ENCODE measurements around the gene RBM39. TPM values are rescaled to one million over a fixed set of nuclear protein-coding genes. Genes with fewer than 3 reads are reported as not detected.

Gene RBM39
- total and polyA plus RNA-seq, 2 of the 13 experiments (the other 11 are each of a cell fraction or from before 2014, with no cell fraction given) = 788 to 920 TPM

DNA sequence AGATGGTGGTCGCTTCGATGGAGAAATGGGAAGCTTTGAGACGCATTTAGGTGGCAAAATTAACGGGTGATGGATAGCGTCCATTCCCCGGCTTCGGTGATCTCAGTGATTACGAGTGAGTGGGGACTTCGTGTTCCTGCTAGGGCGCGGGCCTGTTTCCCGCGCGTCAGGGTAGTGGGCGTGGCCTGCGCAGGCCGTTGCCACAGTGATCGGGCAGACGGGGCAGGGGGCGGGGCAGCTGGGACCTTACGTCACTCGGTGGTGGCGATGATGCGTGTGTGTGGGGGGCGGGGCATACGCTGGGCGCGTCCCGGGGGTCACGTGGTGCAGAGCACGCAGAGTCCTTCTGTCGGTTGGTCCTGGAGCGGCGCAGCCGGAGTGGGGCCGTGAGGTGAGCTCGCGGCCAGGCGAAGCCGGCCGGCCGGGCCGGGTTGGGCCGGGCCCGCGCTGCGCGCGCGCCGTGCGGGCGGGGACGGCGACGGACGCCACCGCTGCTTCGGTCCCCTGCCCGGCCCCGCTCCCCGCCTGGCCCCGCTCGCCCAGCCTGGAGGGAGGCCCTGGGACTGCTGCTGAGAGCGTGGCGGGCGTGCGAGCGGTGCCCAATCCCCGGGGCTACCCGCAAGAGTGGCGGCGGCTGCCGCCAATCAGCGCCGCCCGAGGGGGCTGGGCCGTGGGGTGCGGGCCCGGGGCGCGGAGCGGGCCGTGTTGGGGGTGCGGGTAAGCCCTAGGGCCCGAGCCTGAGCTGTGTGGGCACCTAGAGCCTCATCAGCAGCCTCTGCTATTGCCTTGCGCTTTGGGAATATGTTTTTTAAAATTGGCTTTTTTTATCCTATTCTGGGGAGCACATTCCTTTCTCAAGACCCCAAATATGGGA is 29.9 kb upstream of the RBM39 start, which contains the start of gene PHF20:
Gene PHF20 (plus strand): TSS at position 327 of the 874 bp plus-strand sequence. CDS start 29,508 bp downstream, outside the sequence.
- peak within 1 kb of the TSS; percentile 93 for H3K4me2 ChIP-seq (ENCODE audit: low read depth, low read length)
- no peaks in the 10 kb centered on the region for H3K9me3 ChIP-seq (ENCODE audit: low read length)
- peak within 1 kb of the TSS; percentile 76 to 85 (median 81) for H3K4me3 ChIP-seq (replicated peaks in 1 of 3; ENCODE audit: insufficient read depth in 1 of 3, low read depth in 2 of 3, low read length in 3 of 3)
- peak within 1 kb of the TSS; percentile 47 for H2AFZ ChIP-seq (ENCODE audit: low read length)
- DNase-seq (ENCODE audit: low spot score) (peak; percentile 93), FAIRE-seq (no peak), ATAC-seq (peak; percentile 97)
- peak within 1 kb of the TSS; percentile 83 for H3K9ac ChIP-seq (ENCODE audit: insufficient read depth, low read depth, low read length)
- peaks cover 36% of the 10 kb centered on the region for H3K79me2 ChIP-seq (ENCODE audit: insufficient read depth, low read length)
- no TSS peak for BruUV-seq (replicated peaks)
- POLR2A ChIA-PET = interaction anchor here (0.6 to 16.6 kb wide), 29 partner anchors 8 to 317 kb away, joined by 3 to 461 read pairs (median 5); partner anchors contain the start of genes CEP250, CPNE1, ERGIC3 and NFS1
- H3K36me3 ChIP-seq (replicated peaks in 1 of 2; ENCODE audit: control insufficient read depth in 1 of 2, insufficient read depth in 2 of 2, low read length in 2 of 2) = peaks cover 0 to 8% of the 10 kb centered on the region in 2 experiments; a peak in 1 of 5 replicates
- 9% methylated on average over 59 of the region's 87 CpGs for WGBS (ENCODE audit: low lambda C conversion rate)
- H4K20me1 ChIP-seq (ENCODE audit: insufficient read depth, low read length) = no peaks in the 10 kb centered on the region
- intact Hi-C loops (cut with micrococcal nuclease; ENCODE audit: unreplicated experiment) = loop anchor here (1.0 kb wide), 1 partner anchor 30 kb away; the partner anchor contains the start of gene RBM39
- in situ Hi-C loops (cut with HindIII; ENCODE audit: extremely low pct_ligation_motif_present, low pct_unique_long_range_greater_than_20kb) = no loop called here
- H3K27ac ChIP-seq (ENCODE audit: extremely low read length, insufficient read depth, low read length) = peak within 1 kb of the TSS; percentile 46
- CTCF ChIA-PET (ENCODE audit: low intra/inter-chr PET ratio, low total read pairs) = no interaction called here
- peaks cover 68% of the 10 kb centered on the region for H3K4me1 ChIP-seq (ENCODE audit: insufficient read depth, low read length)
- no peaks in the 10 kb centered on the region; a peak in 1 of 5 replicates for H3K27me3 ChIP-seq (ENCODE audit: control insufficient read depth in 1 of 2, insufficient read depth in 2 of 2, low read length in 2 of 2)
- peak; percentile 75 for TF ChIP-seq EED (CRISPR knock-in tag; IDR thresholded peaks at IDR 0.05)
- TF ChIP-seq ZNF7 (CRISPR knock-in tag; IDR thresholded peaks at IDR 0.05) = no peak
- TF ChIP-seq TMF1 (CRISPR knock-in tag; IDR thresholded peaks at IDR 0.05; ENCODE audit: low read depth) = peak; percentile 95
- TF ChIP-seq ELF4 (CRISPR knock-in tag; IDR thresholded peaks at IDR 0.05; ENCODE audit: borderline replicate concordance) = peak; percentile 18; the same call in 1 of the 2 replicates
- TF ChIP-seq, protein P1, sequence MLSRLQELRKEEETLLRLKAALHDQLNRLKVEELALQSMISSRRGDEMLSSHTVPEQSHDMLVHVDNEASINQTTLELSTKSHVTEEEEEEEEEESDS (CRISPR knock-in tag; IDR thresholded peaks at IDR 0.05; ENCODE audit: borderline replicate concordance) = peak; percentile 90; the same call in 1 of the 2 replicates
- TF ChIP-seq ZNF235 (CRISPR knock-in tag; IDR thresholded peaks at IDR 0.05; ENCODE audit: borderline replicate concordance) = peak; percentile 79; the same call in 1 of the 2 replicates
- TF ChIP-seq, protein P2, sequence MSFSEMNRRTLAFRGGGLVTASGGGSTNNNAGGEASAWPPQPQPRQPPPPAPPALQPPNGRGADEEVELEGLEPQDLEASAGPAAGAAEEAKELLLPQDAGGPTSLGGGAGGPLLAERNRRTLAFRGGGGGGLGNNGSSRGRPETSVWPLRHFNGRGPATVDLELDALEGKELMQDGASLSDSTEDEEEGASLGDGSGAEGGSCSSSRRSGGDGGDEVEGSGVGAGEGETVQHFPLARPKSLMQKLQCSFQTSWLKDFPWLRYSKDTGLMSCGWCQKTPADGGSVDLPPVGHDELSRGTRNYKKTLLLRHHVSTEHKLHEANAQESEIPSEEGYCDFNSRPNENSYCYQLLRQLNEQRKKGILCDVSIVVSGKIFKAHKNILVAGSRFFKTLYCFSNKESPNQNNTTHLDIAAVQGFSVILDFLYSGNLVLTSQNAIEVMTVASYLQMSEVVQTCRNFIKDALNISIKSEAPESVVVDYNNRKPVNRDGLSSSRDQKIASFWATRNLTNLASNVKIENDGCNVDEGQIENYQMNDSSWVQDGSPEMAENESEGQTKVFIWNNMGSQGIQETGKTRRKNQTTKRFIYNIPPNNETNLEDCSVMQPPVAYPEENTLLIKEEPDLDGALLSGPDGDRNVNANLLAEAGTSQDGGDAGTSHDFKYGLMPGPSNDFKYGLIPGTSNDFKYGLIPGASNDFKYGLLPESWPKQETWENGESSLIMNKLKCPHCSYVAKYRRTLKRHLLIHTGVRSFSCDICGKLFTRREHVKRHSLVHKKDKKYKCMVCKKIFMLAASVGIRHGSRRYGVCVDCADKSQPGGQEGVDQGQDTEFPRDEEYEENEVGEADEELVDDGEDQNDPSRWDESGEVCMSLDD (CRISPR knock-in tag; IDR thresholded peaks at IDR 0.05; ENCODE audit: borderline replicate concordance) = peak; percentile 91; the same call in 1 of the 2 replicates
- TF ChIP-seq, protein P3, sequence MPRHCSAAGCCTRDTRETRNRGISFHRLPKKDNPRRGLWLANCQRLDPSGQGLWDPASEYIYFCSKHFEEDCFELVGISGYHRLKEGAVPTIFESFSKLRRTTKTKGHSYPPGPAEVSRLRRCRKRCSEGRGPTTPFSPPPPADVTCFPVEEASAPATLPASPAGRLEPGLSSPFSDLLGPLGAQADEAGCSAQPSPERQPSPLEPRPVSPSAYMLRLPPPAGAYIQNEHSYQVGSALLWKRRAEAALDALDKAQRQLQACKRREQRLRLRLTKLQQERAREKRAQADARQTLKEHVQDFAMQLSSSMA (CRISPR knock-in tag; IDR thresholded peaks at IDR 0.05) = peak; percentile 97
- peak; percentile 46; the same call in 1 of the 2 replicates for TF ChIP-seq ZNF577 (CRISPR knock-in tag; IDR thresholded peaks at IDR 0.05; ENCODE audit: borderline replicate concordance, low read depth)
- TF ChIP-seq, protein P4, sequence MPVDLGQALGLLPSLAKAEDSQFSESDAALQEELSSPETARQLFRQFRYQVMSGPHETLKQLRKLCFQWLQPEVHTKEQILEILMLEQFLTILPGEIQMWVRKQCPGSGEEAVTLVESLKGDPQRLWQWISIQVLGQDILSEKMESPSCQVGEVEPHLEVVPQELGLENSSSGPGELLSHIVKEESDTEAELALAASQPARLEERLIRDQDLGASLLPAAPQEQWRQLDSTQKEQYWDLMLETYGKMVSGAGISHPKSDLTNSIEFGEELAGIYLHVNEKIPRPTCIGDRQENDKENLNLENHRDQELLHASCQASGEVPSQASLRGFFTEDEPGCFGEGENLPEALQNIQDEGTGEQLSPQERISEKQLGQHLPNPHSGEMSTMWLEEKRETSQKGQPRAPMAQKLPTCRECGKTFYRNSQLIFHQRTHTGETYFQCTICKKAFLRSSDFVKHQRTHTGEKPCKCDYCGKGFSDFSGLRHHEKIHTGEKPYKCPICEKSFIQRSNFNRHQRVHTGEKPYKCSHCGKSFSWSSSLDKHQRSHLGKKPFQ (CRISPR knock-in tag; IDR thresholded peaks at IDR 0.05; ENCODE audit: insufficient replicate concordance) = peak; percentile 24
- no peak for TF ChIP-seq NFRKB (IDR thresholded peaks at IDR 0.05)
- TF ChIP-seq KDM6A (CRISPR knock-in tag; IDR thresholded peaks at IDR 0.05; ENCODE audit: low read depth) = peak; percentile 31; the same call in 1 of the 2 replicates
- TF ChIP-seq ZNF792 (CRISPR knock-in tag; IDR thresholded peaks at IDR 0.05) = peak; percentile 90
- TF ChIP-seq ARNT2 (CRISPR knock-in tag; IDR thresholded peaks at IDR 0.05; ENCODE audit: low read depth) = peak; percentile 92; the same call in 1 of the 2 replicates
- no peak for TF ChIP-seq ZKSCAN1 (IDR thresholded peaks at IDR 0.05; ENCODE audit: low read length)
